Calu3 (cell line): ENCODE data around the gene CFD. TPM values are rescaled to one million over a fixed set of nuclear protein-coding genes. Genes with fewer than 3 reads are reported as not detected.

Source experiments
- BruUV-seq: library from RNA; stranded (reverse); fragments of 400-500 nt; replicated peaks from 2 replicates; lab custom pipeline; 2021; lab: Mats Ljungman, UMichigan
- CTCF ChIA-PET: fragments of 300-600 bp; sonication (Branson Sonifier 250); formaldehyde crosslinking; loops from one replicate; lab custom pipeline; 2022; ENCODE audit warnings: antibody characterized with exemption; lab: Charles Lee
- DNase-seq: peaks from one replicate; pipeline ENCODE4 v3.0.0; 2022
- H3K27ac Mint-ChIP-seq: one replicate; pipeline ENCODE4 v1.8.0; 2022; ENCODE audit warnings: mixed read lengths; ENCODE audit not compliant: unreplicated experiment
- H3K27me3 Mint-ChIP-seq: one replicate; pipeline ENCODE4 v1.8.0; 2022; ENCODE audit warnings: mixed read lengths; ENCODE audit not compliant: unreplicated experiment
- H3K36me3 Mint-ChIP-seq: one replicate; pipeline ENCODE4 v1.8.0; 2022; ENCODE audit warnings: mild to moderate bottlenecking, moderate library complexity, mixed read lengths; ENCODE audit not compliant: insufficient read depth, unreplicated experiment
- H3K4me1 Mint-ChIP-seq: one replicate; pipeline ENCODE4 v1.8.0; 2022; ENCODE audit warnings: mild to moderate bottlenecking, low read depth, mixed read lengths; ENCODE audit not compliant: unreplicated experiment
- H3K4me3 Mint-ChIP-seq: one replicate; pipeline ENCODE4 v1.8.0; 2022; ENCODE audit warnings: mild to moderate bottlenecking, low read depth, moderate library complexity, mixed read lengths; ENCODE audit not compliant: unreplicated experiment
- H3K9me3 Mint-ChIP-seq: one replicate; pipeline ENCODE4 v1.8.0; 2022; ENCODE audit warnings: low read depth, mixed read lengths; ENCODE audit not compliant: unreplicated experiment
- intact Hi-C: fragments of 100-400 bp; cut with micrococcal nuclease; formaldehyde crosslinking; loops from one replicate; pipeline ENCODE4 v1.10.0; 2022; ENCODE audit not compliant: unreplicated experiment
- total RNA-seq: library from RNA; stranded (reverse); gene quantifications from 2 replicates; pipeline ENCODE4 v1.2.3, GENCODE V29; 2022
- TF ChIP-seq, protein P1 (sequence below): fragments of 200-600 bp; IDR thresholded peaks from one replicate; pipeline ENCODE4 v1.8.0; 2022; ENCODE audit warnings: antibody characterized with exemption; ENCODE audit not compliant: unreplicated experiment

The CFD gene
- total RNA-seq, 1 experiment from 2014 or later, result 2.3 TPM

DNA sequence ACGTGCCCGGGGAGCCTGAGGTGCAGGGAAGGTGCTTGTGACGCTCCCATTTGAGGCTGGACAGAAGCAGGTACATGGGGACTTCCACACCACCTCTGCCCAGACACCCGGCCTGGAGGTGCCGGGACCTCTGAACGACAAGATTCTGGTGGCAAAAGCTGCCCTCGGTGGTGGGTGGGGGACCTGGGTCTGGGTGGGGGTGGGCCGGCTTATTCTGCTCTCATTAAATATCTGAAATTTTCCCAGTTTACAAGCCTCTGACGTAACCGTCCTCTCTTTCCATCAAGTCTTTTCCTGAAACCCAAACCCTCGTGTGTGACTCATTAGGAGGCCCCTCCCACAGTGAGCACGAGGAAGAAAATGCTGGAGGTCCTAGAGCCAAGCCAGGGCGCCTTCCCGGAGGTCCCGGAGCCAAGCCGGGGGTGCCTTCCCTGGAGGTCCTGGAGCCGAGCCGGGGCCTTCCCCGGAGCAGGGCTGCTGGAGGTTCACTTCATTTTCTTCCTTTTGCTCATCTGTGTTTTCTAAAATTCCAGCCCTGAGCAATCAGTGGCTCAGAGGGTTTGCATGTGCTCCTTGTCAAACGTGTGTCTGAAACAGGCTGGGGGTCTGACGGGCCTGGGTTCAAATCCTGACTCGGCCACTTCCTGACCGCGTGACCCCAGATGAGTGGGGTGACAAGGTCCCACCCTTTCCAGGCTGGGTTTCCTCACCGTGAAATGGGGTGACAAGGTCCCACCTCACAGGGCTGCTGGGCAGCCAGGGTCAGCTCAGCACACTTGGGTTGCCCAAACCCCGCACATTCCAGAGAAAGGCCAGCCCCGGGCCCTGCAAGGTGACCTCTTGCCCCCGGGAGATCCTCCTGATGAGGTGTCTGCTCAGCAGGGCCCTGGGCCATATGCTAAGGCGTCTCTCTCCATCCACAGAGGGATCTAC is 10.0 kb downstream of the CFD start:
- no peaks in the 10 kb centered on the region for H3K27me3 Mint-ChIP-seq
- BruUV-seq, result no TSS peak
- CTCF ChIA-PET, result interaction anchor here (0.6 to 0.7 kb wide), 2 partner anchors 10 to 288 kb away, joined by 4 to 5 read pairs; no protein-coding TSS in a partner anchor
- H3K27ac Mint-ChIP-seq, result peak overlapping the region; percentile 38
- intact Hi-C loops, result no loop called here
- no peaks in the 10 kb centered on the region for H3K4me1 Mint-ChIP-seq
- no peaks in the 10 kb centered on the region for H3K9me3 Mint-ChIP-seq
- H3K36me3 Mint-ChIP-seq, result peaks cover 36% of the 10 kb centered on the region
- TF ChIP-seq, protein P1, sequence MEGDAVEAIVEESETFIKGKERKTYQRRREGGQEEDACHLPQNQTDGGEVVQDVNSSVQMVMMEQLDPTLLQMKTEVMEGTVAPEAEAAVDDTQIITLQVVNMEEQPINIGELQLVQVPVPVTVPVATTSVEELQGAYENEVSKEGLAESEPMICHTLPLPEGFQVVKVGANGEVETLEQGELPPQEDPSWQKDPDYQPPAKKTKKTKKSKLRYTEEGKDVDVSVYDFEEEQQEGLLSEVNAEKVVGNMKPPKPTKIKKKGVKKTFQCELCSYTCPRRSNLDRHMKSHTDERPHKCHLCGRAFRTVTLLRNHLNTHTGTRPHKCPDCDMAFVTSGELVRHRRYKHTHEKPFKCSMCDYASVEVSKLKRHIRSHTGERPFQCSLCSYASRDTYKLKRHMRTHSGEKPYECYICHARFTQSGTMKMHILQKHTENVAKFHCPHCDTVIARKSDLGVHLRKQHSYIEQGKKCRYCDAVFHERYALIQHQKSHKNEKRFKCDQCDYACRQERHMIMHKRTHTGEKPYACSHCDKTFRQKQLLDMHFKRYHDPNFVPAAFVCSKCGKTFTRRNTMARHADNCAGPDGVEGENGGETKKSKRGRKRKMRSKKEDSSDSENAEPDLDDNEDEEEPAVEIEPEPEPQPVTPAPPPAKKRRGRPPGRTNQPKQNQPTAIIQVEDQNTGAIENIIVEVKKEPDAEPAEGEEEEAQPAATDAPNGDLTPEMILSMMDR, result no peak
- DNase-seq, result peak; percentile 64
- no peak overlapping the region for H3K4me3 Mint-ChIP-seq

DNA sequence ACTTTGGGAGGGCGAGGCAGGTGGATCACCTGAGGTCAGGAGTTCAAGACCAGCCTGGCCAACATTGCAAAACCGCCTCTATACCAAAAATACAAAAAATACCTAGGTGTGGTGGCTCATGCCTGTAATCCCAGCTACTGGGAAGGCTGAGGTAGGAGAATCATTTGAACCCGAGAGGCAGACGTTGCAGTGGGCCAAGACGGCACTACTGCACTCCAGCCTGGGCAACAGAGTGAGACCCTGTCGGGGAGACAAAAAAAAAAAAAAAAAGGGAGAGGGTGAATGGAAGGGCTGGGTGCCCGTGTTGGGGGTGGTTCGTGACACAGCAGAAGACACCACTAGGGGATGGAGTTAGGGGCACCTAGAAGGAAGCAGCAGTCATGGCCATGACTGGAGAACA is 10.8 kb downstream of the CFD start:
- CTCF ChIA-PET, result interaction anchor here (0.7 kb wide), 1 partner anchor 9 kb away, joined by 5 read pairs; no protein-coding TSS in a partner anchor
- H3K27ac Mint-ChIP-seq, result no peak overlapping the region
- no peaks in the 10 kb centered on the region for H3K9me3 Mint-ChIP-seq
- H3K36me3 Mint-ChIP-seq, result peaks cover 30% of the 10 kb centered on the region
- H3K4me1 Mint-ChIP-seq, result no peaks in the 10 kb centered on the region
- intact Hi-C loops, result no loop called here
- no TSS peak for BruUV-seq
- no peak for DNase-seq
- TF ChIP-seq, protein P1, result no peak
- no peaks in the 10 kb centered on the region for H3K27me3 Mint-ChIP-seq
- H3K4me3 Mint-ChIP-seq, result no peak overlapping the region

DNA sequence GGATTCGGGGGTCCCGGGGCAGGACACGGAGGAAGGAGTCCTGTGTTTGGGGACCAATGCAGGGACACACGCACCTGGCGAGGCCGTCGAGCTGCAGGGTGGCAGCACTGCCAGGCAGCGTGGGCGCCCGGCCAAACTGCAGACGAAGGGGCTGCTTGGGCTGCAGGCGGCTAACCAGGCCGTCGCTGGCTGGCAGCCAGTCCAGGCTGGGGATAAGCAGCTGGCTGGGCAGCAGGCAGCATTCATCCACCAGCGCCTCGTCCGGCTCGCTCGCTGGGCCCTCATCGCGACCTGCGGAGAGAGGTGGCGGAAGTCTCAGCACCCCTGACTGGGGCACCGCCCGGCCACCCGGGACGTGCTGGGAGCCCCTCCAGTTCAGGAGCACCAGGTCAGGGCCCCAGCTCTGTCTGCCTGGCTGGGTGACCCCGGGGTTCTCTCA is 11.5 kb downstream of the CFD start:
- Mint-ChIP-seq H3K36me3 (peaks cover 30% of the 10 kb centered on the region), H3K4me1 (no peaks in the 10 kb centered on the region), H3K27ac (no peak overlapping the region), H3K27me3 (no peaks in the 10 kb centered on the region), H3K9me3 (no peaks in the 10 kb centered on the region), H3K4me3 (no peak overlapping the region)
- intact Hi-C loops, result no loop called here
- no peak for DNase-seq
- TF ChIP-seq, protein P1, result no peak
- no TSS peak for BruUV-seq
- CTCF ChIA-PET, result no interaction called here

DNA sequence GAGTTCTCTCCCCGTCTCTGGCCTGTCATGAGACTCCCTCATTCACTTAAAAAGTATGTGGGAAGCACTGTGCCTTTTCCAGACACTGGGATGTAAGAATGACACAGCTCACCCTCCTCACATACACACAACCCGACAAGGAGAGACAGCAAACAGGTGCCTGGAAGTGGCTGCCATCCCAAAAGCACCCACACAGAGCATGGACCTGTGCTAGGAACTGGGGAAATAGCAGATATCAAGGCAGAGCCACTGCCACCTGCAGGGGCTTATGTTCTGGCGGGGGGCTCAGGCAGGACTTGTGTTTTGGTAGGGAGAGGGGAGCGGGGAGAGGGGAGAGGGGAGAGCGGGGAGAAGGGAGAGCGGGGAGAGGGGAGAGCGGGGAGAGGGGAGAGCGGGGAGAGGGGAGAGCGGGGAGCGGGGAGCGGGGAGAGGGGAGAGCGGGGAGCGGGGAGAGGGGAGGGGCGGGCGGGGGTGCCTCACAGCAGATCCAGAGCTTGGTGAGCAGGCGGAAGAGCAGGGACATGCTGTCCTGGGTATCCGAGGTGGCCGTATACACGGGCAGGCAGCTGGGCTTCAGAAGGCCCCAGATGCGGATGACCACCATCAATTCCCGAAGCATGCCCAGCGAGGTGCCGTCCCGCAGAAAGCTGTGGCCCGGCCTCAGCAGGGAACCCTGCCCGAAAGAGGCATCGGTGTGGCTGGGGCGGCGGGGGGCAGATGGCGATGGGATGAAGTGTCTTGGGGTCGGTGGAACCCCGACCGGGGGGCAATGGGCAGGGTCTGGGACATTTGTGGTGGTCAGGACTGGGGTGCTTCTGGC is 12.2 kb downstream of the CFD start:
- no peak overlapping the region for H3K27ac Mint-ChIP-seq
- no peak overlapping the region for H3K4me3 Mint-ChIP-seq
- BruUV-seq, result no TSS peak
- no peak for DNase-seq
- H3K36me3 Mint-ChIP-seq, result peaks cover 30% of the 10 kb centered on the region
- TF ChIP-seq, protein P1, result no peak
- CTCF ChIA-PET, result no interaction called here
- intact Hi-C loops, result no loop called here
- H3K27me3 Mint-ChIP-seq, result no peaks in the 10 kb centered on the region
- H3K9me3 Mint-ChIP-seq, result no peaks in the 10 kb centered on the region
- no peaks in the 10 kb centered on the region for H3K4me1 Mint-ChIP-seq
